HUES6 (cell line): Measurements from ENCODE around the gene RAB23.

Experiments
- H3K27ac ChIP-seq: 2 replicates; pipeline ENCODE4 v1.7.0; 2013; ENCODE audit warnings: low read depth, mild to moderate bottlenecking, low read length, inconsistent platforms
- H3K27me3 ChIP-seq: 2 replicates; pipeline ENCODE4 v1.6.1; 2013; ENCODE audit warnings: low read length; ENCODE audit not compliant: control insufficient read depth, insufficient read depth
- H3K36me3 ChIP-seq: 2 replicates; pipeline ENCODE4 v1.6.1; 2013; ENCODE audit warnings: low read length; ENCODE audit not compliant: control insufficient read depth, insufficient read depth
- H3K4me1 ChIP-seq: 2 replicates; pipeline ENCODE4 v1.6.1; 2013; ENCODE audit warnings: low read length; ENCODE audit not compliant: control insufficient read depth, insufficient read depth
- H3K4me3 ChIP-seq: 2 replicates; pipeline ENCODE4 v1.5.1; 2013; ENCODE audit warnings: low read depth, low read length
- H3K9ac ChIP-seq: one replicate; pipeline ENCODE4 v1.6.1; 2013; ENCODE audit warnings: mild to moderate bottlenecking, low read length
- H3K9me3 ChIP-seq: 2 replicates; pipeline ENCODE4 v1.6.1; 2013; ENCODE audit warnings: low read depth, low read length; ENCODE audit not compliant: control insufficient read depth, insufficient read depth

RAB23 gene

DNA sequence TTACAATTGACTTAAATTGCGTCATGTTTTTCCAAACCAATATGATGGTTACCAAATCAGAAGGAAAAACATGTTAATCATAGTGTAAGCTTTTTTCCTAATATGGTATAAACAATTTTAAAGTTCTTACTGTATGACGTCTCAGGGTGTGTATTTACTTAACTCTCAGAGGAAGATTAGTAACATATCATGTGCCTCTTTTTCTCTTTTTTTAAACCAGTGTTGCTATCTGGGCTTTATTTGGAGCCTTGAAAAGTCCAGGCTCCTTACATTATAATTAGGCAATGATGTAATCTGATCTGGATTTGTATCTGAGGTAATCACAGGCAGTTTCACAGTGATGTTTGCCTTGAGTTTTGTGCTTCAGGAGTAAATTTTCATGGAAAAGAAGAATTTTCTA lies 20.4 kb upstream of the RAB23 start:
- H3K4me3 ChIP-seq: no peak overlapping the region
- H3K4me1 ChIP-seq: no peaks in the 10 kb centered on the region
- H3K27ac ChIP-seq: no peak overlapping the region
- no peaks in the 10 kb centered on the region for H3K36me3 ChIP-seq
- H3K27me3 ChIP-seq: no peaks in the 10 kb centered on the region
- H3K9me3 ChIP-seq: 0 out of 2 replicates have a peak, but pooled peaks cover 2% of the 10 kb centered on the region
- H3K9ac ChIP-seq: no peak overlapping the region

DNA sequence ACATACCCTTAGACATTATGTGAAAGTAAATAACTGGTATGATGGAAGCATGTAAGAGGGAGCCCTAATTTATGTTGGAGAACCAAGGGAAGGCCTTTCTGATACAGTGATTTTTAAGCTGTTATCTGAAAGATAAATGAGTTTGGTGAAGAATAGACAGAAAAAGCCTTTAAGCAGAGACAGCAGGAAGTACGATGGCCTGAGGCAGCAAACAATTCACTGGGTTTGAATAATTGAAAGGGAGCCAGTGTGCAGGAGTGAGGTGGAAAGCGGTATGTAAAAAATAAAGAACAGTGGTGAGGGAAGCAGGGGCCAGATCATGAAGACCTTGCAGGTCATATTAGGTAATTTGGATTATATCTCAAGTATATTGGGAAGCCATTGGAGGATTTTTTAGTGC lies 4.1 kb upstream of the RAB23 start:
- H3K27me3 ChIP-seq: no peaks in the 10 kb centered on the region
- no peak overlapping the region for H3K4me3 ChIP-seq
- H3K27ac ChIP-seq: no peak overlapping the region
- H3K36me3 ChIP-seq: no peaks in the 10 kb centered on the region
- no peaks in the 10 kb centered on the region for H3K9me3 ChIP-seq
- no peak overlapping the region for H3K9ac ChIP-seq
- H3K4me1 ChIP-seq: peaks cover 28% of the 10 kb centered on the region

DNA sequence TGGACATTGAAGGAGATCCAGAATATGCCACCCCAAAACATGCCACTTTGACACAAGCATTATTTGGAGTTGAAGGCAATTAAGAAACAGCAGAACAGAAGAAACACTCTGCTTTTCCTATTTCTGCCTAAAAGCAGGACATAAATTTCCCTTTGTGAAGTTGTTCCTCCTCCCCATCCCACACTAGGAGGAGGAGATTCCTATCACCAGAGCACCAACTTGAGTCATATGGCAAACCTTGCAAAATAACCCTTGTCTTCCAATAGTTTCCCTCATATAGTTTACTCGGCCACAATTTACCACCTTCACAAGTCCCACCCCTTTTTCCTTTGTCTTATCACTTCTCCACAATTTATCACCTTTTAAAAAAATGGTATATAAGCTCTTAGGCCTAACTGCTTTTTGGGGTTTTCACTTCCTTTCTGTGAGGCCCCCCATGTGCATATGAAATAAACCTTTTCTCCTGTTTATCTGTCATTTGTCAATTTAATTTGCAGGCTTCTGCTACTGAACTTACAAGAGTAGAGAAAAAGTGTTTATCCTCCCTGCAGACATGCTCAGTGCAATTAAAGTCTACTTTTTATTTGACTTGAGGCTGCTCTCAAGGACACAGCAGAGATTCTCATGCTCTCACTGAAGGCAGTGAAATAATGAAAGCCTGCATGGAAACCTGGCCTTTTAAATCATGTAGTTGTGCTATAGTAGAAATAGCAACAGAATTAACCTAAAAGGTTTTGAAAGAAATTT lies 2.8 kb upstream of the RAB23 start:
- Histone ChIP-seq H3K4me3 (no peak overlapping the region), H3K27me3 (no peaks in the 10 kb centered on the region), H3K9ac (no peak overlapping the region), H3K4me1 (peaks cover 28% of the 10 kb centered on the region), H3K27ac (no peak overlapping the region), H3K9me3 (peaks cover 7% of the 10 kb centered on the region; the same call in 1 of the 2 replicates), H3K36me3 (peaks cover 6% of the 10 kb centered on the region; the same call in 1 of the 2 replicates)

DNA sequence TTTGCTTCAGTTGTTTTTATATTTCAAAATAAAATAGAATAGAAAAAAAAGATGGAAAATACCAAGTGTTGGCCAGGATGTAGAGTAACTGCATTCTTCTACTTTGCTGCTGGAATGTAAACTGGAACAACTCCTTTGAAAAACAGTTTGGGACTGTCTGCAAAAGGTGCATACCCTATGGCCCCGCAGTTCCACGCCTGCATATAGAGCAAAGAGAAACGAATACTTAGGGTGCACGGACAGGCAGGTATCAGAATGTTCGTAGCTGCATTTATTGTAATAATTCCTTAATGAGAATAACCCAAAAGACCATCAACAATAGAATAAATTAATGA lies 603 bp upstream of the RAB23 start:
- Histone ChIP-seq H3K9me3 (peaks cover 8% of the 10 kb centered on the region; the same call in 1 of the 2 replicates), H3K36me3 (peaks cover 7% of the 10 kb centered on the region; the same call in 1 of the 2 replicates), H3K9ac (no peak overlapping the region), H3K4me3 (peak overlapping the region; percentile 88), H3K27me3 (no peaks in the 10 kb centered on the region), H3K4me1 (peaks cover 28% of the 10 kb centered on the region), H3K27ac (peak overlapping the region; percentile 98; the same call in 1 of the 2 replicates)

DNA sequence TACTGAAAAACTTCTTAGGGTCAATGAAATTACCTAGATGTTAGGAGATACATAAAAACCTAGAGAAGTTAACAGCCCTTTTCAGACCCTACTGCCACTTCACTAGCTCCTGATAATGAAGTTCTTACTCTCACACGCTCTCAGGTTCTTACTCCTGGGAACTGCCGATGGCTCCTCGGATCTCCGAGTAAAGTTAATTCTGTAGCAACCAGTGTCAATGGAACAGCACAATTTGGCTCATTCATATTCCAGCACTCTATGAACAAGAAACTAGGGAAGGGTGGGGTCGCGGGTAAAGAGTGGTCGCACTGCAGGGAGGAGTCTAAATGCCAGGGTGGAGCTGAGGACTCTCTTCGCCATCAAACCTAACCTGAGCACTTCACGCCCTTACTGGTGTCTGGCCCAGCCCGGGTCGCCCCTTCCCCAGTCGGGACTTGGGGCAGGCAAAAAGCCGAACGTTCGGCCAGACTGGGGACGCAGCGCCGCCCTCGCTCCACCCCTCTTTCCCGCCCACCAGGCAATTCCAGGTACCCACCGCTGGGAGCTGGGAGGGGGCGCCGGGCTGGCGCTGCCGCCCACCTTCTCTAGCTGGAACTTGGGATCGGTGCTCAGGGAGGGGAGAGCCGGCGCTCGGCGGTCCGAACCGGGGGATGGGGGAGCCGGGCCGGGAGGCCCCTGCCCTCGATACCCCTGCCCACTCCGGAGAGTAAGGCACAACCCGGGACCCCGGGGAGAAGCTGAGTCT lies 744 bp downstream of the RAB23 start:
- Histone ChIP-seq H3K27ac (peak overlapping the region; percentile 98), H3K4me1 (peaks cover 23% of the 10 kb centered on the region)

DNA sequence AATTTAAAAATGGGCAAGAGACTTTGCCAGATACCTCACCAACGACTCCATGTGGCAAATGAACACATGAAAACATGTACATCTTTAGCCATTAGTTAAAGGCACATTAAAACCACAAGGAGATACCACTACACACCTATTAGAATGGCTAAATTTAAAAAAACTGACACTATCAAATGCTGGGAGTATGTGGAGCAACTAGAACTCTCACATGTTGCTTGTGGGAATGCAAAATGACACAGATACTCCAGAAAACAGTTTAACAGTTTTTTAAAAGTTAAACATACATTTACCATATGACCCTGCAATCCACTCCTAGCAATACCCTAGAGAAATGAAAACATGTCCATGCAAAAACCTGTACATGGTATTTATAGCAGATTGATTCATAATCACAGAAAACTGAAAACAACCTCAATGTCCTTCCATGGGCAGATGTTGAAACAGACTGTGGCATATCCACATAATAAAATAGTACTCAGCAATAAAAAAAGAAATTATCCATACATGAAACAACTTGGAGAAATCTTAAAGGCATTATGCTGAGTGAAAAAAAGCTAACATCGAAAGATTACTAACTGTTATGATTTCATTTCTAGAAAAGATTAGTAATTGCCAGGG lies 1.9 kb downstream of the RAB23 start:
- Histone ChIP-seq H3K36me3 (peaks cover 7% of the 10 kb centered on the region; the same call in 1 of the 2 replicates), H3K27ac (no peak overlapping the region), H3K9me3 (peaks cover 12% of the 10 kb centered on the region; the same call in 1 of the 2 replicates), H3K4me1 (peaks cover 12% of the 10 kb centered on the region), H3K9ac (no peak overlapping the region), H3K27me3 (no peaks in the 10 kb centered on the region), H3K4me3 (peak overlapping the region; percentile 88)

More for the DNA sequence above, 744 bp downstream of the RAB23 start:
- H3K9me3 ChIP-seq: peaks cover 8% of the 10 kb centered on the region; the same call in 1 of the 2 replicates
- H3K9ac ChIP-seq: peak overlapping the region; percentile 93
- no peaks in the 10 kb centered on the region for H3K27me3 ChIP-seq
- peaks cover 7% of the 10 kb centered on the region; the same call in 1 of the 2 replicates for H3K36me3 ChIP-seq
- peak overlapping the region; percentile 88 for H3K4me3 ChIP-seq

DNA sequence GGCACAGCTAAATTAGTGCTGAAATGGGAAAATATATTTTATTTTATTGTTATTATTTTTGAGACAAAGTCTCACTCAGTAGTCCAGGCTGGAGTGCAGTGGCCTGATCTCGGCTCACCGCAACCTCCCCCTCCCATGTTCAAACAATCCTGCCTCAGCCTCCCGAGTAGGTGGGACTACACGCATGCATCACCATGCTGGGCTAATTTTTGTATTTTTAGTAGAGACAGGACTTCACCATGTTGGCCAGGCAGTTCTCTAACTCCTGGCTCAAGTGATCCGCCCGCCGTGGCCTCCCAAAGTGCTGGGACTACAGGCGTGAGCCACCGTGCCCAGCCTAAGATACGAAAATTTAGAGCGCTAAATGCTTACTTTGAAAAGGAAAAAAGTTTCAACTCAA lies 4.8 kb downstream of the RAB23 start:
- Histone ChIP-seq H3K9ac (no peak overlapping the region), H3K27ac (no peak overlapping the region), H3K9me3 (peaks cover 12% of the 10 kb centered on the region; the same call in 1 of the 2 replicates), H3K27me3 (no peaks in the 10 kb centered on the region), H3K4me3 (no peak overlapping the region), H3K4me1 (no peaks in the 10 kb centered on the region; the same call in 1 of the 2 replicates), H3K36me3 (peaks cover 7% of the 10 kb centered on the region; the same call in 1 of the 2 replicates)

DNA sequence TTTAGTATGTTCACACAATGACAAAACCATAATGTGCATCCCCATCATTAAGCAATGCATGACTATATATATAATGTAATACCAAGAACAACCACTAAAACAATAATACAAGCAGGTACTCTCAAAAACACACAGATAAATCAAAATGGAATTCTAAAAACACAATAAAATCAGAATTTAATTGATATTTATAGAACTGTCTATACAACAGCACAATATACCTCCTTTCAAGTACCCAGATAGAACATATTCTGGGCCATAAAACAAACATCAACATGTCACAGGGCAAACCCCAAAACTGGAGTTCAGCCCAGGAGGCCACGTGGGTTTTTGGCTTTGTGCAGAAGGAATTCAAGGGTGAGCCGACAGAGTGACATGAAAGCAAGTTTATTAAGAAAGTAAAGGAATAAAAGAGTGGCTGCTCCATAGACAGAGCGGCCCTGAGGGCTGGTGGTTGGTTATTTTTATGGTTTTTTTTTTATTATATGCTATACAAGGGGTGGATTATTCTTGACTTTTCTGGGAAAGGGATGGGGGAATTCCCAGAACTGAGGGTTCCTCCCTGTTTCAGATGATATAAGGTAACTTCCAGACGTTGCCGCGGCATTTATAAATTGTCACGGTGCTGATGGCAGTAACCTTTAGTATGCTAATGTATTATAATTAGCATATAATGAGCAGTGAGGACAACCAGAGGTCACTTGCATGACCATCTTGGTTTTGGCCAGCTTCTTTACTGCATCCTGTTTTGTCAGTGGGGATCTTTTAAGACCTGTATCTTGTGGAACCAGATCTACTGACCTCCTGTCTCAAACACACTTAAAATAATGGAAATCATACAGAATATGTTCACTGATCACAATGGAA lies 5.6 kb downstream of the RAB23 start:
- Histone ChIP-seq H3K9ac (no peak overlapping the region), H3K27me3 (no peaks in the 10 kb centered on the region), H3K27ac (no peak overlapping the region), H3K36me3 (peaks cover 7% of the 10 kb centered on the region; the same call in 1 of the 2 replicates), H3K4me3 (no peak overlapping the region), H3K9me3 (peaks cover 12% of the 10 kb centered on the region; the same call in 1 of the 2 replicates), H3K4me1 (no peaks in the 10 kb centered on the region; the same call in 1 of the 2 replicates)

DNA sequence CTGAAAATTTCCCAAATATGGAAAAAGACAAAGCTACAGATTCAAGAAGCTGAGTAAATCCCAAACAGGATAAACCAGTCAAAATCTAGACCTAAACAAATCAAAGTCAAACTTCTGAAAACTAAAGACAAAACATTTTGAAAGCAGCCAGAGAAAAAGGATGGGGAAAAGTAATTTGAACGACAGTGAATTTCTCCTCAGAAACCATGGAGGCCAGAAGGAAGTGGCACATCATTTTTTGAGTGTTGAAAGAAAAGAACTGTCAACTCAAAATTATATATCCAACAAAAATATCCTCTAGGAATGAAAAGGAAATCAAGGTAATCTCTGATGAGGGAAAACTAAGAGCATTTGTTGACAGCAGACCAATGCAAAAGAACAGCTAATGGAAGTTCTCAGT lies 6.8 kb downstream of the RAB23 start:
- no peaks in the 10 kb centered on the region; the same call in 1 of the 2 replicates for H3K4me1 ChIP-seq
- peaks cover 9% of the 10 kb centered on the region; the same call in 1 of the 2 replicates for H3K9me3 ChIP-seq
- no peak overlapping the region for H3K4me3 ChIP-seq
- H3K27me3 ChIP-seq: no peaks in the 10 kb centered on the region
- H3K9ac ChIP-seq: no peak overlapping the region
- H3K36me3 ChIP-seq: peaks cover 4% of the 10 kb centered on the region; the same call in 1 of the 2 replicates
- H3K27ac ChIP-seq: no peak overlapping the region

DNA sequence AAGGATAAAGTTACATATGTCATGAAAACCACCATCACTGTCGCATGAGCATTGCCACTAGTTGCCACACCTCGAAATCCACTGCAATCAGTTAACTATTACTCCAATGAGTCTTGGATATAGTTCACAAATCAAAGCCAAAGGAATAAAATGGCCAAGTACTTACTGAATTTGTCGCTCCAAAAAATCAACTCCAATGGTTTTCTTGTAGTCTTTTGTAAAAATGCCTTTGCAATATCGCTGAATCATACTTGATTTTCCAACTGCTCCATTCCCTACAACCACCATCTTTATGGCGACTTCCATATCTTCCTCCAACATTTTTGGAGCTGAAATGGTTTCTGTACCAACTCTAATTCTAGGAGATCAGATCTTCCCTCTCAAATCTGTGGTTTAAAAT lies 12.0 kb downstream of the RAB23 start:
- Histone ChIP-seq H3K27ac (no peak overlapping the region), H3K27me3 (no peaks in the 10 kb centered on the region), H3K9me3 (no peaks in the 10 kb centered on the region), H3K4me3 (no peak overlapping the region), H3K4me1 (peaks cover 13% of the 10 kb centered on the region), H3K9ac (no peak overlapping the region), H3K36me3 (no peaks in the 10 kb centered on the region)
